NCI-H524 (cell line): Measurements from ENCODE around the gene SGMS2.
"Not testable (repeated sequence)": the region's sequence is repeated elsewhere in the genome, so short reads cannot be mapped to it uniquely, and the experiment has no call there.

ENCODE experiments used
- DNase-seq, 2 experiments: peaks; one replicate each; lab custom pipeline; 2025; lab: John Stamatoyannopoulos, UW

The SGMS2 gene

GRCh38 chr4:107908377-107908776 is 83.6 kb downstream of the SGMS2 start:
- DNase-seq, result no peak

- DNase-seq, result peak; percentile 1 to 48
These were observed 88.7 kb downstream of the SGMS2 start for GRCh38 chr4:107913283-107913899.

- no peak for DNase-seq
These were observed 90.5 kb downstream of the SGMS2 start for GRCh38 chr4:107915220-107915619.

GRCh38 chr4:107916623-107917022 is 91.9 kb downstream of the SGMS2 start:
- no peak for DNase-seq

- DNase-seq, result no peak
These were observed 92.8 kb downstream of the SGMS2 start for GRCh38 chr4:107917500-107917899.

- DNase-seq, result no peak
These were observed 98.0 kb downstream of the SGMS2 start for GRCh38 chr4:107922486-107923473.

GRCh38 chr4:107925713-107926112 is 101.0 kb downstream of the SGMS2 start:
- DNase-seq, result not testable (repeated sequence)

GRCh38 chr4:107926875-107927274 is 102.1 kb downstream of the SGMS2 start:
- DNase-seq, result not testable (repeated sequence)

- peak; percentile 42 to 67 for DNase-seq
These were observed 106.4 kb downstream of the SGMS2 start, which contains the start of gene CYP2U1 for GRCh38 chr4:107930821-107931774. Gene CYP2U1 (plus strand): TSS chr4:107931549. CDS start chr4:107931644, 95 bp downstream.

GRCh38 chr4:107931775-107932321 is 107.1 kb downstream of the SGMS2 start:
- no peak for DNase-seq

- DNase-seq, result no peak
These were observed 110.5 kb downstream of the SGMS2 start for GRCh38 chr4:107935246-107935645.

GRCh38 chr4:107937040-107937439 is 112.3 kb downstream of the SGMS2 start:
- DNase-seq, result no peak

- DNase-seq, result no peak
These were observed 114.6 kb downstream of the SGMS2 start for GRCh38 chr4:107939307-107939706.

- DNase-seq, result no peak
These were observed 121.1 kb downstream of the SGMS2 start for GRCh38 chr4:107945809-107946208.

- DNase-seq, result no peak
These were observed 126.2 kb downstream of the SGMS2 start for GRCh38 chr4:107950746-107951540.

- DNase-seq, result no peak
These were observed 126.8 kb downstream of the SGMS2 start for GRCh38 chr4:107951551-107951950.

- no peak for DNase-seq
These were observed 131.3 kb downstream of the SGMS2 start for GRCh38 chr4:107956011-107956410.
